Epithelial cell of esophagus (primary cell): ENCODE measurements around the gene PTPRM.

Experiments
- DNase-seq: peaks from one replicate; pipeline ENCODE4 v3.0.0; 2010; ENCODE audit warnings: low read depth
- H3K4me3 ChIP-seq: 2 replicates; pipeline ENCODE4 v1.5.1; 2011; ENCODE audit warnings: mild to moderate bottlenecking, low read length, control low read depth
- TF ChIP-seq, protein P1 (sequence below): IDR thresholded peaks from 2 replicates; pipeline ENCODE4 v1.5.1; 2011; ENCODE audit warnings: low read depth, mild to moderate bottlenecking, low read length, control low read depth, inconsistent platforms; ENCODE audit not compliant: insufficient read depth; ENCODE audit errors: missing control alignments

PTPRM gene

DNA sequence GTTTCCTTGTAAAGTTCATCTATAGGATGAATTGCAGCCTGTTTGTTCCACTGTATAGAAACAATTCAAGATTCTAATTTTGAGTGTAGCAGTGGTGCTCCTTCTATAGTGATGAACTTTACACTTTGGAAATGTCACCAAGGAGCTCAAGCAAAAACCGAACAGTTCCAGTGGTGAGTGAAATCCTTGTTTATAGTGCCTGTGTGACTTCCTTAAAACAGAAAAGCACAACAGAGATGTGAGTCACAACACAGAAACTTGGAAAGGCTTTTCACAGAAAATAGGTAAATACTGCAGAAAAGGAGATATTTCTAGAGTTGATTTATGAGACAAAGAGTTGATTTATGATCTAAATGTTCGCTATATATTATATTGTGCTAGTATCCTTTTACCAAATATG is 482.0 kb downstream of the PTPRM start:
- DNase-seq, result peak; percentile 14
- TF ChIP-seq, protein P1, sequence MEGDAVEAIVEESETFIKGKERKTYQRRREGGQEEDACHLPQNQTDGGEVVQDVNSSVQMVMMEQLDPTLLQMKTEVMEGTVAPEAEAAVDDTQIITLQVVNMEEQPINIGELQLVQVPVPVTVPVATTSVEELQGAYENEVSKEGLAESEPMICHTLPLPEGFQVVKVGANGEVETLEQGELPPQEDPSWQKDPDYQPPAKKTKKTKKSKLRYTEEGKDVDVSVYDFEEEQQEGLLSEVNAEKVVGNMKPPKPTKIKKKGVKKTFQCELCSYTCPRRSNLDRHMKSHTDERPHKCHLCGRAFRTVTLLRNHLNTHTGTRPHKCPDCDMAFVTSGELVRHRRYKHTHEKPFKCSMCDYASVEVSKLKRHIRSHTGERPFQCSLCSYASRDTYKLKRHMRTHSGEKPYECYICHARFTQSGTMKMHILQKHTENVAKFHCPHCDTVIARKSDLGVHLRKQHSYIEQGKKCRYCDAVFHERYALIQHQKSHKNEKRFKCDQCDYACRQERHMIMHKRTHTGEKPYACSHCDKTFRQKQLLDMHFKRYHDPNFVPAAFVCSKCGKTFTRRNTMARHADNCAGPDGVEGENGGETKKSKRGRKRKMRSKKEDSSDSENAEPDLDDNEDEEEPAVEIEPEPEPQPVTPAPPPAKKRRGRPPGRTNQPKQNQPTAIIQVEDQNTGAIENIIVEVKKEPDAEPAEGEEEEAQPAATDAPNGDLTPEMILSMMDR, result no peak
- no peak overlapping the region for H3K4me3 ChIP-seq

GRCh38 chr18:8050616-8051329 is 483.7 kb downstream of the PTPRM start:
- H3K4me3 ChIP-seq, result no peak overlapping the region
- TF ChIP-seq, protein P1, result no peak
- DNase-seq, result no peak

DNA sequence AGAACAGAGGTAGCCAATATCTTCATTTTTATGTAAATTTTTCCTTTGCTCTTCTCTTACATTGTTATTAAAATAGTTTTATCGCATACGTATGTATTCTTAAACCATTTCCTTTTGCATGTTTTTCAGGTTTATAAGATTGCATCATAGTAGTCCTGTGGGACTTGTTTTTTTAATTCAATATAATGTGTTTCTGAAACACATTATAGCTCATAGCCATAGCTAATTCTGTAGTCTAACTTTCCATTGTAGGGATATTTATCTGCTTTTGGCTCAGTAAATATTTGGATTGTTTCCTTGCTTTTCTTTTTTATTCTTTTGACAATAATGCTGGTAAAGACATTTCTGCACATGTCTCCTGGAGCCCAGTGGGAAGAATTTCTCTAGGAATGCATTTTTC is 484.3 kb downstream of the PTPRM start:
- peak; percentile 33 for DNase-seq
- TF ChIP-seq, protein P1, result no peak
- H3K4me3 ChIP-seq, result no peak overlapping the region

DNA sequence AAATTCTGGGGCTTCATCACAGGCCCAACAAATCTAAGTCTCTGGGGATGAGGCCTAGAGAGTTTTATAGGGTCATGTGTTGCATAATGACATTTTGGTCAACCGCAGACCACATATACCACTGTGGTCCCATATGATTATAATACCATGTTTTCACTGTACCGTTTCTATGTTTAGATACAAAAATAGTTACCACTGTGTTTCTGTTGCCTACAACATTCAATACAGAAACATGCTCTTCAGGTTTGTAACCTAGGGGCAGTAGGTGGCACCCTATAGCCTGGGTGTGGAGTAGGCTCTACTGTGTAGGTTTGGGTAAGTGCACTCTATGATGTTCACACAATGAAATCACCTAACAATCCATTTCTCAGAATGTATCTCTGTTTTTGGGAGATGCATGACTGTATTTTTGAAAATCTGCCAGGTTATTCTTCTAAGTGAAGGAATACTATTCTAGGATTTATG is 485.2 kb downstream of the PTPRM start:
- no peak overlapping the region for H3K4me3 ChIP-seq
- DNase-seq, result peak; percentile 37
- TF ChIP-seq, protein P1, result peak; percentile 27

GRCh38 chr18:8056723-8057122 is 489.6 kb downstream of the PTPRM start:
- TF ChIP-seq, protein P1, result no peak
- DNase-seq, result no peak
- no peak overlapping the region for H3K4me3 ChIP-seq

DNA sequence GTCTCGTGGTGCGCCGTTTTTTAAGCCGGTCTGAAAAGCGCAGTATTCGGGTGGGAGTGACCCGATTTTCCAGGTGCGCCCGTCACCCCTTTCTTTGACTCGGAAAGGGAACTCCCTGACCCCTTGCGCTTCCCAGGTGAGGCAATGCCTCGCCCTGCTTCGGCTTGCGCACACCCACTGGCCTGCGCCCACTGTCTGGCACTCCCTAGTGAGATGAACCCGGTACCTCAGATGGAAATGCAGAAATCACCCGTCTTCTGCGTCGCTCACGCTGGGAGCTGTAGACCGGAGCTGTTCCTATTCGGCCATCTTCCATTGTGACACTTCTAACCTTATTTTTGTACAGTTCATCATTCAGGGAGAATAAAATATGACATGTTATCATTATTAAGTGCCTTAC is 496.0 kb downstream of the PTPRM start:
- DNase-seq, result peak; percentile 9
- H3K4me3 ChIP-seq, result peak overlapping the region; percentile 21

GRCh38 chr18:8063733-8064132 is 496.6 kb downstream of the PTPRM start:
- H3K4me3 ChIP-seq, result no peak overlapping the region
- TF ChIP-seq, protein P1, result peak; percentile 34
- peak; percentile 63 for DNase-seq

DNA sequence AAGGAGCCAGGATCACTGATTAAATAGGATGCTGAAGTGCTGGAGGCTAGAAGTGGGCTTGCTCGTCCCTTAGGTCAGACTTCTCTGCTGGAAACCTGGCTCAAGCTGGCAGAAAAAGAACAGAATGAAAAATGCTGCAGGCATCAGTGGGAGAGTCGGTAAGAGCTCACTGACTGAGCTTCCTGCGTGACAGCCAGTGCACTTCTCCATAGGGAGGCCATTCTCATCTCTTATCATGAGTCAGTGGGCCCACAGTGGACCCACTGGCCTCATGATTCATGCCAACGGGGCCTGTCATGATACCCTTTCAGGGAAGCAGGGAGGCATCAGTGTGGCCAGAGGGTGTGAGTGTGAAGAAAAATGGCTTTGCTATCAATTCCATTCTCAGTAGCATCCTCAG is 498.2 kb downstream of the PTPRM start:
- TF ChIP-seq, protein P1, result no peak
- no peak for DNase-seq
- H3K4me3 ChIP-seq, result no peak overlapping the region
